GM12878 (cell line): Measurements from ENCODE around the gene CMYA5. TPM values are rescaled to one million over a fixed set of nuclear protein-coding genes. Genes with fewer than 3 reads are reported as not detected.

Source experiments
- ATAC-seq: fragments of 200-7000 bp; cut with Tn5 transposase; 3 replicates; pipeline ENCODE4 v1.9.1; 2020; ENCODE audit warnings: mild to moderate bottlenecking, moderate library complexity
- BruUV-seq: library from RNA; stranded (reverse); fragments of 400-500 nt; replicated peaks from 2 replicates; lab custom pipeline; 2021; lab: Mats Ljungman, UMichigan
- CTCF ChIA-PET: fragments of 300-600 bp; sonication (Branson Sonifier 250); formaldehyde crosslinking; extraction: SDS; loops from one replicate; lab custom pipeline; 2021; ENCODE audit warnings: inconsistent platforms; lab: Yijun Ruan, JAX
- POLR2A ChIA-PET: fragments of 350-600 bp; formaldehyde crosslinking; extraction: SDS; loops from one replicate; lab custom pipeline; 2021; ENCODE audit warnings: inconsistent platforms; lab: Charles Lee
- RAD21 ChIA-PET: fragments of 300-600 bp; sonication (Branson Sonifier 250); formaldehyde crosslinking; loops from one replicate; lab custom pipeline; 2023; ENCODE audit warnings: antibody characterized with exemption; ENCODE audit not compliant: unreplicated experiment; lab: Charles Lee
- SMC1A ChIA-PET: fragments of 300-600 bp; sonication (Branson Sonifier 250); formaldehyde crosslinking; loops from one replicate; lab custom pipeline; 2023; ENCODE audit not compliant: unreplicated experiment, uncharacterized antibody; lab: Charles Lee
- DNase-seq: peaks from one replicate; pipeline ENCODE4 v3.0.0-alpha.2; 2011; ENCODE audit warnings: low read depth, low spot score
- FAIRE-seq: peaks from 3 replicates; lab custom pipeline; 2011; peaks lifted over from hg19 to GRCh38; lab: Jason Lieb, UNC
- H2AFZ ChIP-seq: 2 replicates; pipeline ENCODE4 v1.6.0; 2011; ENCODE audit warnings: low read depth, low read length, control low read depth; ENCODE audit not compliant: control insufficient read depth
- H3K27ac ChIP-seq: 2 replicates; pipeline ENCODE4 v1.5.1; 2011; ENCODE audit warnings: control low read depth; ENCODE audit not compliant: control insufficient read depth, insufficient read depth
- H3K27me3 ChIP-seq, 2 experiments: replicated peaks in 1 of 2; 2 replicates each; pipeline versions ENCODE4 v1.6.0 to v1.6.1; 2011; ENCODE audit warnings: low read length in 1 of 2; ENCODE audit not compliant: control insufficient read depth in 2 of 2, insufficient read depth in 2 of 2
- H3K36me3 ChIP-seq, 2 experiments: 2 replicates each; pipeline ENCODE4 v1.5.1; 2011; ENCODE audit warnings: low read length in 1 of 2; ENCODE audit not compliant: control insufficient read depth in 2 of 2, insufficient read depth in 2 of 2
- H3K4me1 ChIP-seq: 2 replicates; pipeline ENCODE4 v1.6.1; 2011; ENCODE audit warnings: mild to moderate bottlenecking, low read length, moderate library complexity, mixed read lengths; ENCODE audit not compliant: control insufficient read depth, insufficient read depth
- H3K4me2 ChIP-seq: 2 replicates; pipeline ENCODE4 v1.6.0; 2011; ENCODE audit warnings: control low read depth; ENCODE audit not compliant: control insufficient read depth, insufficient read depth
- H3K4me3 ChIP-seq: fragments of 200-600 bp; sonication (generic); 2 replicates; pipeline ENCODE4 v1.5.1; 2016
- H3K79me2 ChIP-seq: 2 replicates; pipeline ENCODE4 v1.6.0; 2011; ENCODE audit warnings: low read length; ENCODE audit not compliant: control insufficient read depth, insufficient read depth
- H3K9ac ChIP-seq: 2 replicates; pipeline ENCODE4 v1.8.0; 2011; ENCODE audit warnings: low read length, control low read depth, mixed read lengths; ENCODE audit not compliant: control insufficient read depth, insufficient read depth
- H3K9me3 ChIP-seq: replicated peaks from 3 replicates; pipeline ENCODE4 v1.5.1; 2011; ENCODE audit warnings: mild to moderate bottlenecking, low read length; ENCODE audit not compliant: control insufficient read depth, insufficient read depth
- H4K20me1 ChIP-seq: 2 replicates; pipeline ENCODE4 v1.6.0; 2011; ENCODE audit not compliant: control insufficient read depth, insufficient read depth
- CBX3 ChIP-seq: fragments of 200-600 bp; sonication (generic); IDR thresholded peaks from 2 replicates; pipeline ENCODE4 v1.6.1; 2016; ENCODE audit warnings: low read depth, borderline replicate concordance
- EP300 ChIP-seq, 2 experiments: fragments of 150-350 bp in 1 of 2; IDR thresholded peaks; 2 replicates each; pipeline ENCODE4 v1.6.1; 2011 to 2012; ENCODE audit warnings: low read depth in 2 of 2, low read length in 2 of 2, borderline replicate concordance in 1 of 2, improper control_type of control experiment in 1 of 2, inconsistent platforms in 1 of 2; ENCODE audit not compliant: control insufficient read depth in 1 of 2
- JUNB ChIP-seq: IDR thresholded peaks from 2 replicates; pipeline ENCODE4 v1.6.1; 2016; ENCODE audit warnings: antibody characterized with exemption, mild to moderate bottlenecking
- JUND ChIP-seq: IDR thresholded peaks from 2 replicates; pipeline ENCODE4 v1.6.1; 2012; ENCODE audit warnings: low read depth, mild to moderate bottlenecking, low read length, improper control_type of control experiment, moderate library complexity
- MLLT1 ChIP-seq: fragments of 450-650 bp; IDR thresholded peaks from 2 replicates; pipeline ENCODE4 v1.6.1; 2016; ENCODE audit warnings: mild to moderate bottlenecking
- MXI1 ChIP-seq: fragments of 150-350 bp; IDR thresholded peaks from 2 replicates; pipeline ENCODE4 v1.6.1; 2011; ENCODE audit warnings: low read depth, mild to moderate bottlenecking, inconsistent platforms, low read length, improper control_type of control experiment
- NFYA ChIP-seq: IDR thresholded peaks from 2 replicates; pipeline ENCODE4 v1.6.1; 2011; ENCODE audit warnings: low read depth, mild to moderate bottlenecking, low read length, improper control_type of control experiment, borderline replicate concordance
- PBX3 ChIP-seq: IDR thresholded peaks from 2 replicates; pipeline ENCODE4 v1.6.1; 2011; ENCODE audit warnings: mild to moderate bottlenecking, low read depth, low read length, moderate library complexity; ENCODE audit not compliant: insufficient replicate concordance
- RCOR1 ChIP-seq: conservative IDR thresholded peaks from 2 replicates; pipeline ENCODE4 v1.6.1; 2012; ENCODE audit warnings: low read depth, low read length, improper control_type of control experiment
- SMAD5 ChIP-seq: IDR thresholded peaks from 2 replicates; pipeline ENCODE4 v1.6.1; 2016; ENCODE audit warnings: antibody characterized with exemption, low read depth
- STAT3 ChIP-seq: IDR thresholded peaks from 2 replicates; pipeline ENCODE4 v1.6.1; 2011; ENCODE audit warnings: low read depth, low read length, improper control_type of control experiment
- ZBTB11 ChIP-seq: fragments of 450-650 bp; formaldehyde crosslinking; IDR thresholded peaks from 2 replicates; pipeline ENCODE4 v1.5.0; 2022; ENCODE audit warnings: mild to moderate bottlenecking, missing genetic modification characterization
- ZSCAN29 ChIP-seq: fragments of 450-650 bp; IDR thresholded peaks from 2 replicates; pipeline ENCODE4 v1.6.1; 2017; ENCODE audit warnings: mild to moderate bottlenecking, moderate library complexity
- WGBS: methylation state at CpG from one replicate; pipeline ENCODE4 v1.1.6; 2016; ENCODE audit warnings: low lambda C conversion rate; ENCODE audit not compliant: insufficient replicate concordance, insufficient coverage; ENCODE audit errors: missing lambda C conversion rate; 5-methylcytosine and 5-hydroxymethylcytosine counted together
- in situ Hi-C: fragments of 300-500 bp; cut with MboI; formaldehyde crosslinking; loops from 9 replicates; pipeline ENCODE4 v1.14.3; 2018; ENCODE audit warnings: mixed read lengths
- intact Hi-C: fragments of 100-400 bp; cut with micrococcal nuclease; formaldehyde crosslinking; loops from one replicate; pipeline ENCODE4 v1.14.2; 2022; ENCODE audit not compliant: unreplicated experiment
- polyA plus RNA-seq, 11 experiments: library from polyadenylated mRNA; depleted of rRNA in 4 of 11; unstranded in 6 of 11; stranded (reverse) in 5 of 11; fragments of >200 nt; fragmentation: Nextera tagmentation in 4 of 11; fragmentation: Illumina TruSeq in 1 of 11; extraction: Ambion mirVana in 4 of 11; extraction: Trizol in 1 of 11; gene quantifications; 1 replicate in 1 of 11; 2 replicates in 10 of 11; pipeline versions ENCODE4 v1.2.1 to v1.2.3, GENCODE V29; 2011 to 2016; ENCODE audit warnings: inconsistent platforms in 2 of 11, missing spikeins in 2 of 11, low read depth in 1 of 11
- total RNA-seq, 4 experiments: library from RNA; depleted of rRNA in 3 of 4; stranded (reverse); fragments of >200 nt in 3 of 4; fragmentation: Illumina TruSeq in 1 of 4; extraction: Trizol in 1 of 4; gene quantifications; 2 replicates each; pipeline versions ENCODE4 v1.2.1 to v1.2.3, GENCODE V29; 2013 to 2021

CMYA5 gene
- total and polyA plus RNA-seq, 10 of the 15 experiments (the other 5 are each of a cell fraction or from before 2014, with no cell fraction given), result 0.01 to 0.34 (median 0.16) TPM; not detected in 1

- SMC1A ChIA-PET, result no interaction called here
Observed at GRCh38 chr5:79785983-79786382, 96.3 kb downstream of the CMYA5 start.

GRCh38 chr5:79787448-79787847 lies 97.8 kb downstream of the CMYA5 start:
- Histone ChIP-seq H3K27me3 (no peaks in the 10 kb centered on the region), H4K20me1 (no peaks in the 10 kb centered on the region), H3K9ac (no peak overlapping the region), H3K4me2 (no peak overlapping the region), H2AFZ (no peak overlapping the region), H3K79me2 (no peaks in the 10 kb centered on the region), H3K27ac (no peak overlapping the region), H3K4me3 (no peak overlapping the region), H3K9me3 (no peaks in the 10 kb centered on the region), H3K36me3 (no peaks in the 10 kb centered on the region), H3K4me1 (no peaks in the 10 kb centered on the region)
- WGBS, result 0% methylated on average over 1 of the region's 1 CpG
- ChIA-PET CTCF (no interaction called here), POLR2A (no interaction called here), RAD21 (no interaction called here), SMC1A (no interaction called here)
- BruUV-seq, result no TSS peak
- no peak for ATAC-seq
- DNase-seq, result no peak
- intact Hi-C loops (loop anchor here (10.0 kb wide), 1 partner anchor 397 kb away; no protein-coding TSS in a partner anchor), in situ Hi-C loops (no loop called here)
- no peak for FAIRE-seq
- TF ChIP-seq ZBTB11 (CRISPR knock-in tag) (no peak), JUNB (no peak), ZSCAN29 (no peak), EP300 (IDR thresholded peaks at IDR 0.05; ENCODE audit: borderline replicate concordance in 1 of 2, control insufficient read depth in 1 of 2, low read depth in 2 of 2, low read length in 2 of 2) (no peak), SMAD5 (no peak), MLLT1 (no peak), CBX3 (no peak), RCOR1 (no peak), NFYA (no peak), STAT3 (no peak), PBX3 (no peak)

More at GRCh38 chr5:79785983-79786382, 96.3 kb downstream of the CMYA5 start:
- Histone ChIP-seq H3K9ac (no peak overlapping the region), H2AFZ (no peak overlapping the region), H3K9me3 (no peaks in the 10 kb centered on the region), H3K4me1 (no peaks in the 10 kb centered on the region), H3K27me3 (no peaks in the 10 kb centered on the region), H3K4me2 (no peak overlapping the region), H4K20me1 (no peaks in the 10 kb centered on the region), H3K4me3 (no peak overlapping the region), H3K36me3 (no peaks in the 10 kb centered on the region), H3K79me2 (no peaks in the 10 kb centered on the region), H3K27ac (no peak overlapping the region)
- 44% methylated on average over 4 of the region's 4 CpGs for WGBS
- in situ Hi-C loops (no loop called here), intact Hi-C loops (loop anchor here (10.0 kb wide), 1 partner anchor 399 kb away; no protein-coding TSS in a partner anchor)
- TF ChIP-seq JUND, result no peak
- TF ChIP-seq MXI1, result no peak
- ChIA-PET CTCF (no interaction called here), RAD21 (no interaction called here), POLR2A (no interaction called here)
- ATAC-seq, result no peak
- no peak for FAIRE-seq
- no peak for DNase-seq
- no TSS peak for BruUV-seq
